ENCODE results near the gene EIF4G2.
"Not testable (repeated sequence)": the region's sequence is repeated elsewhere in the genome, so short reads cannot be mapped to it uniquely, and the experiment has no call there.

The EIF4G2 gene

DNA sequence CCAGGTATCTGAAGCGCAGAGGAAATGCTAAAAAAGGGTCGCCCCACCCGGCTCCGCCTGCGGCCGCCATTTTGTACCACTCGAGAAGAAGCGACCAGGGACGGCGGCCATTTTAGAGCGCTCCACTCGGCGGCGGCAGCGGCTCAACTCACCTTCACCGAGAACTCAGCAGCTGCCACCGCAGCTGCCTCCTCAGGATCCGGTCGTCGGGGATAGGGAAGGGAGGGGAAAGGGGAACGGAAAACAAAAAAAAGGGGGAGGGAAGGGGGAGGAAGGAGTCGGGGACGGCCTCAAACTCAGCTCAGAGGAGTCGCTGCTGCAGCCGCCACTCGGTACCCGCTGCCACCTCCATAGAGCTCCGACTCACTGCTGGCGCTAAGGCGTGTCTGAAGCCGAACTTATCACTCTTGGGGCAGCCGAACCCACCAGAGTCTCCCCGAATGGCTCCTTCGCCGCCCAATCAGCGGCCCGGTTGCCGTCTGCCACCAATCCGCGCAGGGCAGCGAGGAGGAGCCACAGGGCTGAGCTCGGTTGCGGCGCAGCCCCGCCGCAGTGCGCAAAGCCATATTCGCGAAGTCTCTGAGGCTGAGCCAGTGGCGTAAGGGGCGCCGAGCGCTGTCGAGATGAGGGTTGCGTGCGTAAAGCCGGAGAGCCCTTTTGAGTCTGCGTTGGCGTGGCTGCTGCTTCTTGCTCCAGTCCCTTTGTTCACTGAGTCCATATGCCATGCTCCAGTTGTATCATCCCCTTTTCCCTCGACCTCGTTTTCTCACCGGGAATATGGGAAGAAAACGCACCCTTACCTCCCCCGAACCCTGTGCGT, at the start of gene EIF4G2:
Gene EIF4G2, minus strand, starts transcription at position 374 of the 820 bp plus-strand sequence.
- DNase-seq (ENCODE audit: low spot score) (peak; percentile 99), FAIRE-seq (peak; percentile 91)

DNA sequence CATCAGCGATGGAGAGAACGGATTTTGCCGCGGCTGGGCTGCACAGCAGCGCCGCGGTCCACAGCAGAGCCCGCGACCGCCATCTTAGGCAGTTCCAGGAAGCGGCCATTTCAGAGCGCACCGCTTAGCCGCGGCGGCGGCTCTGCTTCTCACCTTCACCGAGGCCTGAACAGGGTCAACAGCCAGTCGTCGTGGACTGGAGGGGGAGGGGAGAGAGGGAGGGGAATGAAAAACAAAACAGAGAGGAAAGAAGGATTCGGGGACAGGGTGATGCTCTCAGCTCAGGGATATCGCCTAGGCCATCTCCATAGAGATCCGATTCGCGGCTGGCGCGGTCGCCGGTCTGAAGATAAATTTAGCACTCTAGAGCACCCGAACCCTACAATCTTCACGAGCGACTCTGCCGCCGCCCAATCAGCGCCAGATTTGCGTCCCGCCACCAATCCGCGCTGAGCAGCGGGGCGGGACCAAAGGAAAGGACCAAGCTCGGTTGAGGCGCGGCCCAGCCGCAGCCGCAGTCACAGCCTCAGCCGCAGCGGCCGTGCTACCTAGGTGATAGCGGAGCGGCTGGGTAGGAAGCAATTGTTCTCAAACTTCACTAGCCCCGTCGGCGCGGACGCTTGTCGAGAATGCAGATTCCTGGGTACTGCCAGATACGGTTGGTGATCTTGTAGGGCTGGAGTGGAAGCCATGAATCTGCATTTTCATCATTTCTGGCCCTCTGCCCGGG, 49.1 kb upstream of the EIF4G2 start, which contains the start of gene ZBED5:
Gene ZBED5, minus strand, starts transcription at position 345 of the 730 bp plus-strand sequence. CDS start 3,108 bp downstream, outside the sequence.
- FAIRE-seq (no peak), DNase-seq (ENCODE audit: low spot score) (peak; percentile 95)

DNA sequence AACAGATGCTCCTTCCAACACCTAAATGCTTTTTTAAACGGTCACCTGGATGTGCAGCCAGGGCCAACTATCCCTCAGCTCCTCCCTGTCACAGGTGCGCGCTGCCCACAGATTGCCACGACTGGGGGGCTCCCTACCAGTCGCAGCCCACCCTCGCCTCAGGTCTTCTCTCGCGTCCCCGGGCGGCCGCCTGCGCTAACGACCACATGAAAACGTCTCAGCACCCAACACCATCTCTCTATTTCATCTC, 48.7 kb upstream of the EIF4G2 start:
- FAIRE-seq = no peak
- no peak for DNase-seq (ENCODE audit: low spot score)

DNA sequence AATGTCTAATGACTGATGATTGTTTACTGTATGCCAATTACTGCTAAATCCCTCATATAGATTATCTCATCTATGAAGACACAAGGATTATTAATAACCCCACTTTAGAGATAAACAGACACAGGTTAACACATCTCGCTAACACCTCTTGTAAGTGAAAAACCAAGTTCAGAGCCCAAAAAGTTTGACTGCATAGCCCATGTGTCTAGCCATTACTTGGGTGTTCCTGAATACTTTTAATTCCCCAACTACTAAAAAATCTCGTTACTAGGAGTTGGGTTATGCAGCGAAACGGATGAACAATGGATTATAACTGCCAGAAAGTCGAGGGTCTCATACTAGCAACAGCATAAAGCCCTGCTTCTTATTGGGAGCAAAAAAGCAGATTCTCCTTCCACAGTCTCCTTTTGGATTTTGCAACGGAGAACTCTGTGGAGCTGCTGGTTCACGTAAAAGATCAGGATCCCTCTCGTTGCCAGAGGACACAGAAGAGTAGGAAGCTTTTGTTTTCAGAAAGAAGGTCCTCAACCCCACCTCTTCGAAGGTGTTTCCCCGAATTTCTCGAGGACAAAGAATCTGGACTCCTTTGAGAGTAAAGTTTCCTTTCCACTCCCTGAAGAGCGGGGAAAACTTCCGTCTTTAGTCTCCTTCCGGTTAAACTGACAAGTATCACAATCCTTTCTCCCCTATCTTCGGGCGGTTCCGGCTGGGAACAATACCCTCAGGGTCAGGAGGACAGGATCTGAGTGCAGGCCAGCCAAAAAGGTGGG, 48.1 kb upstream of the EIF4G2 start:
- FAIRE-seq (no peak), DNase-seq (ENCODE audit: low spot score) (peak; percentile 28)

DNA sequence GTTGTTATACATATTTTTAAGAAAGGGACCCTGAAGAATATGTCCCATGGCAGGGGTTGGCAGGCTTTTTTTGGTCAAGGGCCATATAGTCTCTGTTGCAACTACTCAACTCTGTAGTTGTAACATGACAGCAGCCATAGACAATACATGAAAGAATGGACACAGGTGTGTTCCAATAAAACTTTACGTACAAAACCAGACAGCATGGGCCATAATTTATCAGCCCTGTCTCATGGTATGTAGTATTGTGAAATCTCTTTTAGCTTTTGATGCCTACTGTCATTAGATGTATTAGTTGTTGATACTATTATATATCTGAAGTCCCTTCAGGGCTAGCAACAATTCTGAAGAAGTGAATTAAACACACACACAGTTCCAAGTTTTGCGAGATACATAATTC, 46.6 kb upstream of the EIF4G2 start:
- FAIRE-seq (no peak), DNase-seq (ENCODE audit: low spot score) (no peak)

DNA sequence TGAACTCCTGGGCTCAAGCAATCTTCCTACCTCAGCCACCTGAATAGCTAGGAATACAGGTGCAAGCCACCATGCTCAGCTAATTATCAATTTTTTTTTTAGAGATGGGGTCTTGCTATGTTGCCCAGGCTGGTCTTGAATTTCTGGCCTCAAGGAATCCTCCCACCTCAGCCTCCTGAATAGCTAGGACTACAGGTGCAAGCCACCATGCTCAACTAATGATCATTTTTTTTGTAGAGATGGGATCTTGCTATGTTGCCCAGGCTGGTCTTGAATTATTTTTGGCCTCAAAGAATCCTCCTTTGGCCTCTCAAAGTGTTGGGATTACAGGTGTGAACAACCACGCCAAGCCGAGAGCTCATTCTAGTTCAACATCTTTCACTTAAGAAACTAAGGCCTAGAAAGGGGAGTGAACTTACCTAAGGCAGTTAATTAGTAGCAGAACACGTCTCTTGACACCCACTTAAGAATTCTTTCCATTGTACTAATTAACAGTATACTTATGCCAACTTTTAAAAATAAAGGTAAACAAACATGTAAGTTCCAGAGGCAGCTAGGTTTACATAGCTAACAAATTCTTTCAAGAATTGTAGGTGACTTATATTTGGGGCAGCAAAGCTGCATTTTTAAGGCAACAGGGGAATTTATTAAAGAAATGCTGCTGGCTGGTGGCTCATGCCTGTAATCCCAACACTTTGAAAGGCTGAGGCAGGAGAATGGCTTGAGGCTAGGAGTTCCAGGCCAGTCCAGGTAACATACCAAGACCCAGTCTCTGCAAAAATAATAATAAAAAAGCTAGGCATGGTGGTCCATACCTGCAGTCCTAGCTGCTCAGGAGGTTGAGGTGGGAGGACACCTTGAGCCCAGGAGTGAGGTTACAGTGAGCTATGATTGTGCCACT, 39.5 kb upstream of the EIF4G2 start:
- DNase-seq (ENCODE audit: low spot score) = no peak
- no peak for FAIRE-seq

DNA sequence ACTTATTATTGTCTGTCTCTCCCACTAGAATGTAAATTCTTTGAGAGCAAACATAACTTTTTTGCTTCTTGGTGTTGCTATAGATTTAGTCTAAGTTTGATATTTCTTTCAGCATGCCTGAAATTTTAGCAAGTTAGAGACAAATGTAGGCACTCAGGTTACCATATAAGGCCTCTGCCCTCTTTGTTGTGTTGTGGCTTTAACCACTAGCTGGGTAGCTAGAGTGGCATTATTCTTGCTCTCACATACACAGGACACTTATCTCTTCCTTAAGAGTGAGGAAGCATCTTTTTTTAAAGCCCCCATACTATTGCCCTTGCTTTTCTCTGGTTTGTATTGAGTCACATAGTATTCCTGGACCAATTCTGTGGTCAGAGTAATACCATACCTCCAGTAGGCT, 37.9 kb upstream of the EIF4G2 start:
- FAIRE-seq (no peak), DNase-seq (ENCODE audit: low spot score) (no peak)

DNA sequence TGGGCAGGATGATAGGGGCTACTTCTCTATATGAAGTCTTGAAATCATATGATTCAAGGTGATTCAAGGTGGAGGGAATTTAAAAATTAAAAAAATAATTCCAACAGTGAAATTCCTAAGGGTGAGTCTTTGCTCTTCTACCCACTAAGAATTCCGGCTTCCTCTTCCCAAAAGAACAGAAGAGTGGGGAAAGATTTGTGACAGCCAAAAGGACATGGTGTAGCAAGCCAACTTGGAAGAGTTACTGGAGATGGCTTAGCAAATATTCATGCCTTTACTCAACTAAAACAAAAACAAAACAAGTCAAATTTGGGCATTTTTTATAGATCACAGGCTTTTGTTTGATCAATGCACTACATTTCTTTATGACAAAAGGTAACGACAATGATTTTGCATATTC, 36.9 kb upstream of the EIF4G2 start:
- no peak for DNase-seq (ENCODE audit: low spot score)
- no peak for FAIRE-seq

DNA sequence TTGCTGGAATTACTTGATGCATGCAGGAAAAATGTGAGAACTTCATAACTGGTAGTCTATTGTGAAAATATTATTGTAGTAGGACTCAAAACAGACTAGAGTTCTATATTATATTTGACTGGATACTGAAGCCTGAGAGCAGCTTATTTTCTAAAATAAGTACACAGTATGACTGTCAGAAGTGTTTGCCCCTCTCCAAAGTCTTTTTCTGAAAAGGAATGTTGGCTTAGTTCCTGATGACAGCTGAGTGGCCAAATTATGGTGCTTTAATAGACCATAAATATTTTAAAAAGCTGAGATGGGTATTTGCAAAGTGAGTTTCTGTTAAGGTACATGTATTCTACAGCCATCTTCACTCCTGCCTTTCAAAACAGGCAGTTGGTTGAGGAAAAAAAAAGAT, 36.1 kb upstream of the EIF4G2 start:
- DNase-seq (ENCODE audit: low spot score) = no peak
- FAIRE-seq = no peak

DNA sequence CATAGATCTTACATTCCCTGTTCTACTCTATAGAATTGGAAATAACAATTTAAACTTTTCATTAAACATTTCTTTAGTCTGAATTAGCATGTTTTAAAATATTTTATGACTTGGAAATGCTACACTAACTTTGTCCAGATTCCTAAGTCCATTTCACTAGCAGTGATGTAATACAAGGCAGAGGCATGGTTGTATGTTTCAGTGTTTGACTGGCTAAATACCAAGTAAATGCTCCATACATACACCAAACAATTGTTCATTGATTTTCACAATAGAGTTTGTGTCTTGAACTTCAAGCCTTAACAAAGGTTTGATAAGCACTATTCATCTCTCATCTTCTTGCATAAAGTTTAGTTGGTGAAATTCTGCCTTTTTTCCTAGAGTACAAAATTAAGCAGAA, 35.6 kb upstream of the EIF4G2 start:
- FAIRE-seq = no peak
- no peak for DNase-seq (ENCODE audit: low spot score)

DNA sequence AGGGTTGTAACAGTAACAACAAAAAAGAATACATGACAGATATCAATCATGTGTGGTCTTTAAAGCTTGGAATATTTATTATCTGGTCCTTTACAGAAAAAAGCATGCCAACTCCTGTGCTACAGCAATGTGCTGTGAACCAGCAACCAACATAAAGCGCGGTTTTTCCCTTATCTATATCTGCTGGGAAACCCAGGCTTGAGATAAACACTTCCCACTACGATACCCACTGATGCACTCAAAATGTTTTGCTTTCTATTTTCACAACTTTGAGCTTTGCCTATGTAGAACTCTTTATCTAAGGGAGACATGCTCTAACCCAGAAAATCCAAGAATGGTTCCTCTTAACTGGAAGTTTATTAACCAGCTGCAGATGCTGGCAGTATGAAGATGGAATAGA, 30.2 kb upstream of the EIF4G2 start:
- no peak for DNase-seq (ENCODE audit: low spot score)
- no peak for FAIRE-seq

DNA sequence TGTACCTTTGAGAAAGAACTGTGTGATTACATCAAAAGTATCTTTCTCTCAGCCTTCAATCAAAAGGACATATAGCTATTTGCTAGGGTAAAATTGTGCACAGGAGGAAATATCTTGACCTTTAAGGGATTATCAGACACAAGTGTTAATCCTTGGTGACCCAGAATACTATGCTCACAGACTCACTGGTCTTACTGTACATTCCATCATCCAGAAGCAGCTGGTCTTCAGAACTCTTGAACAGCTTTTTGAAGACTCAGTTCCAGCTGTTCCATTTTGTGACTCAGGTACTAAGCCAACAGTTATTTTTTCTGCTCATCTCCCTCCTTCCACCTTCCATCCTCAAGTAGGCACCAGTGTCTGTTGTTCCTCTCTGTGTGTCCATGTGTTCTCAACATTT, 29.4 kb upstream of the EIF4G2 start:
- no peak for DNase-seq (ENCODE audit: low spot score)
- peak; percentile 17 for FAIRE-seq

DNA sequence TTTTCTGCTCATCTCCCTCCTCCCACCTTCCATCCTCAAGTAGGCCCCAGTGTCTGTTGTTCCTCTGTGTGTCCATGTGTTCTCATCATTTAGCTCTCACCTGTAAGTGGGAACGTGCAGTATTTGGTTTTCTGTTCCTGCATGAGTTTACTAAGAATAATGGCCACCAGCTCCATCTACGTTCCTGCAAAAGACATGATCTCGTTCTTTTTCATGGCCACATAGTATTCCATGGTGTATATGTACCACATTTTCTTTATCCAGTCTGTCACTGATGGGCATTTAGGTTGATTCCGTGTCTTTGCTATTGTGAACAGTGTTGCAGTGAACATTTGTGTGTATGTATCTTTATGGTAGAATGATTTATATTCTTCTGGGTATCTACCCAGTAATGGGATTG, 28.2 kb upstream of the EIF4G2 start:
- DNase-seq (ENCODE audit: low spot score); FAIRE-seq: not testable (repeated sequence)

DNA sequence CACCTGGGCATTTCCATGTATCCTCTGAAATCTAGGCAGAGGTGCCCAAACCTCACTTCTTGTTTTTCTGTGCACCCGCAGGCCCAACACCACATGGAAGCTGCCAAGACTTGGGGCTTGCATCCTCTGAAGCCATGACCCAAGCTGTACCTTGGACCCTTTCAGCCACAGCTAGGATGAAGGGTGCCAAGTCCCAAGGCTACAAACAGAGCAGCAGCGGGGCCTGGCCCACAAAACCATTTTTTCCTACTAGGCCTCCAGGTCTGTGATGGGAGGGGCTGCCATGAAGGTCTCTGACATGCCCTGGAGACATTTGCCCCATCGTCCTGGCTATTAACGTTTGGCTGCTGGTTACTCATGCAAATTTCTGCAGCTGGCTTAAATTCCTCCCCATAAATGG, 20.4 kb upstream of the EIF4G2 start:
- DNase-seq (ENCODE audit: low spot score) = no peak
- FAIRE-seq = no peak

DNA sequence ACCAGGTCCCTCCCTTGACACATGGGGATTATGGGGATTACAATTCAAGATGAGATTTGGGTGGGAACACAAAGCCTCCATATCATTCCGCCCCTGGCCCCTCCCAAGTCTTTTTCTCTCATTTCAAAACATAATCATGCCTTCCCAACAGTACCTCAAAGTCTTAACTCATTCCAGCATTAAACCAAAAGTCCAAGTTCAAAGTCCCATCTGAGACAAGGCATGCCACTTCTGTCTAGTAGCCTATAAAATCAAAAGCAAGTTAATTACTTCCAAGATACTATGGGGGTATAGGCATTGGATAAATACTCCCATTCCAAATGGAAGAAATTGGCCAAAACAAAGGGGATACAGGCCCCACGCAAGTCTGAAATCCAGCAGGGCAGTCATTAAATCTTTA, 19.7 kb upstream of the EIF4G2 start:
- FAIRE-seq (no peak), DNase-seq (ENCODE audit: low spot score) (no peak)

DNA sequence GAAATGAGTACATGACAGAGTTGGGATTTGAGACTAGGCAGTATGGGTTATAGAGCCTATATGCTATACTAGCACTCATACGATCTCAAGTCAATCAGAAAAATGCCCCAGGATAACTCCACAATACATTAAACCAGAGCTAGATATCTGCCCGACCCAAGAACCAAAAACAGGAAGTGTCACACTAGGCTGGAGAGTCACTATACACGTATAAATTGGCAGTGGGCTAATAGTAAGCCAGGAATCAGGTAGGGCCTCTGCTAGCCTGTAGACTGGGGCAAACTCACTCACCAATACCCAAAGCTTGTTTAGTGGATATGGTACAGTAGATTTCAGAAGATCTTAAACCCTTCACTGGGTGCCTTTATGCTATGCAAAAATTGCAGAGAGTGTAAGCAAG, 16.2 kb upstream of the EIF4G2 start:
- FAIRE-seq (no peak), DNase-seq (ENCODE audit: low spot score) (no peak)

DNA sequence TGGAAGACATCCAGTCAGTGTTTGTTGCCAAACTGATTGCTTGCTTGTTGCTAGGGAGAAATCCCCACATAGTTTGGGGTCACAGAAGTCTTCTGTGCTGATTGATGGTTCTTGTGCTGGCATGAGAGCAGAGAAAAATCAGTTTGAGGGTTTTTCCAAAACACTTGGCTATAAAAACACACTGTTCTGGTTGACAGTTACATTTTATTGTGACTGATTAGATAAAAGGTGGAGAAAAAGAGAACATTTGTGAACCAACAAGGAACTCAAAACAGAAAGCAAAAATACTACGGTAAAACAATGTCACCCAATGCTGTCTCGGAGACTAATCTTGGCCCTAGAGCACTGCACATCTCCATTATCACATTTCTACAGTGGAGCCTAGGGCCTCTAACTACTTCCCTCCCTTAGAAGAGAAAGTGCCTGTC, 14.4 kb upstream of the EIF4G2 start:
- FAIRE-seq = no peak

DNA sequence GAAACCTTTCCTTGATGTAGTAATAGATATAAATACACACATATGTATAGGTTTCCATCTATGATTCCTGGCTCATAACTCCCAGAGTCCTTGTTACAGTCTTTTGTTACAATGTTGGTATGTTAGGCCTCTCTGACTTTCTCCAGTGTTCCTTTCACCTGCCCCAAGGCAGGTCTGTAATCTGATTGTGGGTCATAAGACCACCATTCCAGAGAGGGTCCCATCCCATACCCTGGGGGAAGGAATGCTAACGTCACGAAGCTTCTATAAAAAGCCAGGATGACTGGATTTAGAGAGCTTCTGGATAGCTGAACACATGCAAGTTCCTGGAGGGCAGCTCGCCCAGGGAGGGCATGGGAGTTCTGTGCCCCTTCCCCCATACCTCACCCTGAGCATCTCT, 13.8 kb upstream of the EIF4G2 start:
- DNase-seq (ENCODE audit: low spot score); FAIRE-seq: not testable (repeated sequence)

More for the DNA sequence above, 14.4 kb upstream of the EIF4G2 start:
- DNase-seq (ENCODE audit: low spot score) = no peak

DNA sequence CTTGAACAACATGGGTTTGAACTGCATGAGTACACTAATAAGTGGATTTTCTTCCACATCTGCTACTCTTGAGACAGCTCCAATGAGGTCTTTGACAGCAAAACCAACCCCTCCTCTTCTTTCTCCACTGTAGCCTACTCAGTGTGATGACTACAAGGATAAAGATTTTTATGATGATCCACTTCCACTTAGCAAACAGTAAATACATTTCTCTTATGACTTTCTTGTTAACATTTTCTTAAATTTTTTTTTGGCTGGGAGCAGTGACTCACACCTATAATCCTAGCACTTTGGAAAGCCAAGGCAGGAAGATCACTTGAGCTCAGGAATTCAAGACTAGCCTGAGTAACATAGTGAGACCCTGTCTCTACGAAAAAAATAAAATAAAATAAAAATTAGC, 9.9 kb upstream of the EIF4G2 start:
- DNase-seq (ENCODE audit: low spot score) (peak; percentile 17), FAIRE-seq (no peak)

DNA sequence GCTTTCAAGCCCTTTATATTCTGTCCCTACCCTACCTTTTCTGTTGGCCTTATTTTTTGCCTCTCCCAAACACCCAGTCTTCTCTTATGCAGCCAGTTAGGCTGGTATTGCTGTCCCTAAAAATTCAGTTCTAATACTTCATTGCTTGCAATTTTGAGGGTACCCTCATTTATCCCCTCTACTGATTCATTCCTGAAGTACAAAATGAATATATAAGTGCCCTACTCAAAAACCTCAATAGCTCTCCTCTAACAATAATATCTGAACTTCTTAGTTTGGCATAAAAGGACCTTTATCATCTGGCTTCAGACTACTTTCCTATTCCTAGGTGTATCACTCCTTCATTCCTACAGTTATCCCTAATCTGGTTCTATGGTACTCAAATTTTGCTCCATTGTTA, 5.2 kb upstream of the EIF4G2 start:
- no peak for FAIRE-seq
- DNase-seq (ENCODE audit: low spot score) = no peak

Measured in urothelium cell line (cell line).